OCI-LY3 (cell line): ENCODE measurements around the gene CLP1.

Source experiments
- H2AFZ ChIP-seq: fragments of 200-600, 300-600 bp; shearing (Covaris generic); 2 replicates; pipeline ENCODE4 v1.6.0; 2014; ENCODE audit warnings: antibody characterized with exemption, low read depth, low read length
- H3K27ac ChIP-seq: fragments of 200-600, 300-600 bp; sonication (generic); 2 replicates; pipeline ENCODE4 v1.5.1; 2014; ENCODE audit warnings: mild to moderate bottlenecking, low read length, moderate library complexity, mixed read lengths
- H3K27me3 ChIP-seq: fragments of 200-600, 300-600 bp; sonication (generic); 2 replicates; pipeline ENCODE4 v1.6.1; 2014; ENCODE audit warnings: low read depth, low read length, mixed read lengths
- H3K36me3 ChIP-seq: fragments of 200-600, 300-600 bp; sonication (generic); replicated peaks from 2 replicates; pipeline ENCODE3; 2014; ENCODE audit warnings: low read depth, low read length, mixed read lengths
- H3K4me1 ChIP-seq: fragments of 300-600, 200-600 bp; sonication (generic); 2 replicates; pipeline ENCODE4 v1.6.1; 2014; ENCODE audit warnings: low read length, mixed read lengths
- H3K4me2 ChIP-seq: fragments of 200-600, 300-600 bp; sonication (generic); 2 replicates; pipeline ENCODE4 v1.6.1; 2014; ENCODE audit warnings: low read length, mixed read lengths
- H3K4me3 ChIP-seq: fragments of 300-600, 200-600 bp; sonication (generic); 2 replicates; pipeline ENCODE4 v1.5.1; 2014; ENCODE audit warnings: antibody characterized with exemption, mild to moderate bottlenecking, low read length, moderate library complexity
- H3K79me2 ChIP-seq: fragments of 300-600, 200-600 bp; shearing (Covaris generic); 2 replicates; pipeline ENCODE4 v1.6.1; 2014; ENCODE audit warnings: mild to moderate bottlenecking, low read length, mixed read lengths
- H3K9ac ChIP-seq: fragments of 300-600, 200-600 bp; shearing (Covaris generic); 2 replicates; pipeline ENCODE4 v1.6.0; 2014; ENCODE audit warnings: mild to moderate bottlenecking, low read length, moderate library complexity
- H3K9me3 ChIP-seq: fragments of 200-600, 300-600 bp; shearing (Covaris generic); 2 replicates; pipeline ENCODE4 v1.6.1; 2014; ENCODE audit warnings: low read length, mixed read lengths; ENCODE audit not compliant: insufficient read depth
- H4K20me1 ChIP-seq: fragments of 200-600, 300-600 bp; sonication (generic); 2 replicates; pipeline ENCODE4 v1.6.1; 2016; ENCODE audit warnings: low read length, mixed read lengths; ENCODE audit not compliant: insufficient read depth
- EZH2phosphoT487 ChIP-seq: fragments of 200-600 bp; shearing (Covaris generic); IDR thresholded peaks from 2 replicates; pipeline ENCODE4 v1.6.1; 2018; ENCODE audit warnings: antibody characterized with exemption, mixed run types, low read depth
- TF ChIP-seq, protein P1 (sequence below): fragments of 200-600, 300-600 bp; sonication (generic); IDR thresholded peaks from 2 replicates; pipeline ENCODE4 v1.5.1; 2014; ENCODE audit warnings: antibody characterized with exemption, low read length, low read depth

CLP1 gene

GRCh38 chr11:57652662-57653061 lies 4.9 kb upstream of the CLP1 start:
- H3K4me1 ChIP-seq: peaks cover 26% of the 10 kb centered on the region
- no peaks in the 10 kb centered on the region for H3K36me3 ChIP-seq
- no peaks in the 10 kb centered on the region for H4K20me1 ChIP-seq
- TF ChIP-seq, protein P1, sequence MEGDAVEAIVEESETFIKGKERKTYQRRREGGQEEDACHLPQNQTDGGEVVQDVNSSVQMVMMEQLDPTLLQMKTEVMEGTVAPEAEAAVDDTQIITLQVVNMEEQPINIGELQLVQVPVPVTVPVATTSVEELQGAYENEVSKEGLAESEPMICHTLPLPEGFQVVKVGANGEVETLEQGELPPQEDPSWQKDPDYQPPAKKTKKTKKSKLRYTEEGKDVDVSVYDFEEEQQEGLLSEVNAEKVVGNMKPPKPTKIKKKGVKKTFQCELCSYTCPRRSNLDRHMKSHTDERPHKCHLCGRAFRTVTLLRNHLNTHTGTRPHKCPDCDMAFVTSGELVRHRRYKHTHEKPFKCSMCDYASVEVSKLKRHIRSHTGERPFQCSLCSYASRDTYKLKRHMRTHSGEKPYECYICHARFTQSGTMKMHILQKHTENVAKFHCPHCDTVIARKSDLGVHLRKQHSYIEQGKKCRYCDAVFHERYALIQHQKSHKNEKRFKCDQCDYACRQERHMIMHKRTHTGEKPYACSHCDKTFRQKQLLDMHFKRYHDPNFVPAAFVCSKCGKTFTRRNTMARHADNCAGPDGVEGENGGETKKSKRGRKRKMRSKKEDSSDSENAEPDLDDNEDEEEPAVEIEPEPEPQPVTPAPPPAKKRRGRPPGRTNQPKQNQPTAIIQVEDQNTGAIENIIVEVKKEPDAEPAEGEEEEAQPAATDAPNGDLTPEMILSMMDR: no peak
- TF ChIP-seq EZH2phosphoT487: no peak
- H3K4me3 ChIP-seq: no peak overlapping the region
- H3K79me2 ChIP-seq: peaks cover 1% of the 10 kb centered on the region
- H3K27me3 ChIP-seq: peaks cover 16% of the 10 kb centered on the region
- H3K9ac ChIP-seq: no peak overlapping the region
- H3K4me2 ChIP-seq: no peak overlapping the region
- no peak overlapping the region for H2AFZ ChIP-seq
- no peak overlapping the region for H3K27ac ChIP-seq
- no peaks in the 10 kb centered on the region for H3K9me3 ChIP-seq

DNA sequence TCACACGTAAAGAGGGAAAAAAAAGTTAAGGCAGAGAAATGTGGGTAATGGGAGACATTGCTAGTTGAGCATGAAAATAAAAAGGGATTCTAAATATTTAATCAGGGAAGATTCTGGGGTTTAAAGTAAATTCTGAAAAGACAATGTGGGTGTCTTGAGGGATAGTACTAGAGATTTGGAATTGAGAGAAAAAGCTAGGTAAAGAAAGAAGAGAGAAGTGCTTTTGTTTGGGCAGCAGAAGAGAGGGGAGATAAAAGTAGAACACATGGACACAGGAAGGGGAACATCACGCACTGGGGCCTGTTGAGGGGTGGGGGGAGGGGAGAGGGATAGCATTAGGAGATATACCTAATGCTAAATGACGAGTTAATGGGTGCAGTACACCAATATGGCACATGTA lies 4.4 kb upstream of the CLP1 start:
- H3K9me3 ChIP-seq: no peaks in the 10 kb centered on the region
- H2AFZ ChIP-seq: no peak overlapping the region
- no peak overlapping the region for H3K27ac ChIP-seq
- H3K4me3 ChIP-seq: no peak overlapping the region
- H3K79me2 ChIP-seq: peaks cover 6% of the 10 kb centered on the region
- H3K36me3 ChIP-seq: no peaks in the 10 kb centered on the region
- H3K4me2 ChIP-seq: no peak overlapping the region
- TF ChIP-seq EZH2phosphoT487: no peak
- TF ChIP-seq, protein P1: no peak
- H4K20me1 ChIP-seq: no peaks in the 10 kb centered on the region
- no peak overlapping the region for H3K9ac ChIP-seq
- peaks cover 22% of the 10 kb centered on the region for H3K4me1 ChIP-seq
- peaks cover 11% of the 10 kb centered on the region for H3K27me3 ChIP-seq

DNA sequence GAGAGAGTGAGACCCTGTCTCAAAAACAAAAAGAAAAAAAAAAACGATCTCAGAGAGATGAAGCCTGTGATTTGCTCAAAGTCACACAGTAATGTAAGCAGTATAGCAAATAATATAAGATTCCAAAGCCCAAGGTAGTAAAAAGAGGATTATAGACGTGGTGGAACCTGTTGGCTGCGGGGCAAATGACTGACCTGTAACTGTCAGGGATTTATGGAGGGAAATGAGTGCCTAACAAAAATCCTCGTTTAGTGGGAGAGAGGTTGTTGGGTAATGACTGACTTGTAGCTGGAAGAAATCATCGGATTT lies 723 bp upstream of the CLP1 start:
- H2AFZ ChIP-seq: peak overlapping the region; percentile 91
- H3K27ac ChIP-seq: no peak overlapping the region
- TF ChIP-seq, protein P1: no peak
- TF ChIP-seq EZH2phosphoT487: no peak

GRCh38 chr11:57658023-57658361 lies 430 bp downstream of the CLP1 start:
- Histone ChIP-seq H2AFZ (peak overlapping the region; percentile 82), H3K9me3 (no peaks in the 10 kb centered on the region), H3K4me2 (peak overlapping the region; percentile 87), H4K20me1 (no peaks in the 10 kb centered on the region), H3K79me2 (peaks cover 22% of the 10 kb centered on the region), H3K4me1 (peaks cover 8% of the 10 kb centered on the region; the same call in 1 of the 2 replicates), H3K36me3 (peaks cover 27% of the 10 kb centered on the region), H3K27me3 (no peaks in the 10 kb centered on the region), H3K27ac (peak overlapping the region; percentile 21), H3K9ac (peak overlapping the region; percentile 82), H3K4me3 (peak overlapping the region; percentile 90)
- TF ChIP-seq, protein P1: no peak
- no peak for TF ChIP-seq EZH2phosphoT487

More for the DNA sequence above, 723 bp upstream of the CLP1 start:
- Histone ChIP-seq H3K4me3 (peak overlapping the region; percentile 90), H3K4me2 (peak overlapping the region; percentile 78), H4K20me1 (no peaks in the 10 kb centered on the region), H3K4me1 (peaks cover 8% of the 10 kb centered on the region; the same call in 1 of the 2 replicates), H3K79me2 (peaks cover 22% of the 10 kb centered on the region), H3K27me3 (no peaks in the 10 kb centered on the region), H3K36me3 (peaks cover 23% of the 10 kb centered on the region), H3K9me3 (no peaks in the 10 kb centered on the region), H3K9ac (peak overlapping the region; percentile 65)
